ENCODE measurements around the gene DROSHA.

DROSHA gene

DNA sequence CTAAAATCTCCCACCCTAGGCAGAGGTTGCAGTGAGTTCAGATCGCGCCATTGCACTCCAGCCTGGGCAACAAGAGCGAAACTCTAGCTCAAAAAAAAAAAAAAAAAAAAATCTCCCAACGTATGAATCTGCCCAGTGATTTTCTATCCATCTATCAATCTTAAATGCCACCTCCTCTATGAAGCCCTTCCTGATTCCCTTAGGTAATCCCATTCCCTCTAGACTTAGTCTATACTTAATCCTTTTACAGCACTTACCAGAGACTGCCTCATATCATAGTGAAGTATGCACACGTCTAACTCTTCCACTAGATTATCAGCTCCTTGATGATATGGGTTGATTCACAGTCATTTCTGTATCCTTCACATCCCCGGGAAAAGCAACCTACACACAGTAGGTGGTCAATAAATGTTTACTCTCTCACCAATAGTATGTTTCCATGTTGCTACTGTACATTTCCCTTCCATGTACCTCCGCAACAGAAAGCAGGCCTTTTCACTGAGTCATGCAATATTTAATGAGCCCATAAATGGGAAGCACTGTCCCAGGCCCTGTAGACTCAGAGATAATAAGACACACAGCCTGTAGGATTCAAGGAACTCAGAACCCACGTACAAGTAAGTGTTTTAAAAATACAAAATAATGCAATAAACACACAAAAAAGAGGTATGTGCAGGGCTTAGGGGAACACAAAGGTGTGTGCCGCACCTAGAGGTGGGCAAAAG is 1.2 kb downstream of the DROSHA start:
- no peak for DNase-seq (ENCODE audit: low read depth)

DNA sequence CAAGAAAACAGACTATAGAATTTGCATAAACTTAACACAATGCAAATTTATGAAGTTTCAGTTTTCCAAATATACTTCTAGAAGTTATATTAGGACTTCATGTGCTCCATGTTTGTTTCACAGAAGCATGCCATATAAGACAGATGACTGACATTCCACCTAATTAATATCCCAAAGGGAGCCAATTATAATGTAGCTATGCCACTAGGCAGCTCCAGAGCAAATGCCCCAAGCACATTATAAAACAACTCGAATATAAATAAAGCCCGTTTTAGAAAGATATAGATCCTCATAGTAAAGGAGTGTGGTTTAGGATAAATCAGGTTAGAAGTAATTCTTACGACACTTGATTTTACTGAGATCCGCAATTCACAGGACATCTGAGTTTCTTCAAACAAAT is 8.9 kb downstream of the DROSHA start:
- DNase-seq (ENCODE audit: low read depth): no peak

DNA sequence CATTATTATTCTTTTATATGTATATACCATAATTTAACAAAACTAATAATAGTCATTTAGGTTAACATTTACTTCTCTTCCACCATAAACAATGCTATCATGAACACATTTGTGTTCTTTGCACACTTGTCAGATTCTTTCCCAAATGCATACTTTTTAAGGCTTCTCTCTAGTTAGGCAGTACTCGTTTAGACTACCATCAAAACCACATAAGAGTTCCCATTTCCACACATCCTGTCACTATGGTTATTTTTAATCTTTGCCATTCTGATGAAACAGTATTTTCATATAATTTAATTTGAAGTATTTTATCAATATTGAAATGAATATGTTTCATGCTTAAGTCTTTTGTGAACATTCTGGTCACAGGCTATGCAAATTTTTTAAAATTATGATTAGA is 15.1 kb downstream of the DROSHA start:
- DNase-seq (ENCODE audit: low read depth): no peak

DNA sequence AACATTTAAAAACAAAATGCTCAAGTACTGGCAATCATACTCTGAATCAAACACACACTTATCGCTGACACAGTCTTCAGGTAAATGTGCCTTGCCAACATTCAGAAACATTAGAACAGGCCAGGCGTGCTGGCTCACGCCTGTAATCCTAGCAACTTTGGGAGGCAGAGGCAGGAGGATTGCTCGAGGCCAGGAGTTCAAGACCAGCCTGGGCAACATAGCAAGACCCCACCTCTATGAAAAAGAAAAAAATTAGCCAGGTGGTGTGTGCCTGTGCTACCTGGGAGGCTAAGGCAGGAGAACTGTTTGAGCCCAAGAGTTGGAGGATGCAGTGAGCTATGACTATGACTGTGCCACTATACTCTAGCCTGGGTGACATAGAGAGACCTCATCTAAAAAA is 20.6 kb downstream of the DROSHA start:
- DNase-seq (ENCODE audit: low read depth): no peak

DNA sequence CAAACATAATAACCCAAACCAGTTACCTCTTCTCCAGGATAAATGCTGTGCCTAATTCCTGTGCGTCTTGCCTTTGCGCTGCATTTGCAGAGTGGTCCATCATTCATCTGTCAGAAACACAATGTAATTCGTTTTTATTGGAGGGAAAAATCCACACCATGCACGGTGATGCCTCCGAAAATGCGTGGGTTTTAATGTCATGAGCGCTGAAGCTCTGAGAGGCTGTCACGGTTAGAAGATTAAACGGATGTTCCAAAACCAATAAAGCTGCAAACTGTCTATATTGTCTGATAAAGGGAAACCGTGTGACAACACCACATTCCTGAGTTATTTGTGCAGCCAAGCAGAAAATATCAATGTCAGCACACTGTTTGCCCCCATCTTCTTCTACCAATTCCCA is 27.4 kb downstream of the DROSHA start:
- DNase-seq (ENCODE audit: low read depth): no peak

DNA sequence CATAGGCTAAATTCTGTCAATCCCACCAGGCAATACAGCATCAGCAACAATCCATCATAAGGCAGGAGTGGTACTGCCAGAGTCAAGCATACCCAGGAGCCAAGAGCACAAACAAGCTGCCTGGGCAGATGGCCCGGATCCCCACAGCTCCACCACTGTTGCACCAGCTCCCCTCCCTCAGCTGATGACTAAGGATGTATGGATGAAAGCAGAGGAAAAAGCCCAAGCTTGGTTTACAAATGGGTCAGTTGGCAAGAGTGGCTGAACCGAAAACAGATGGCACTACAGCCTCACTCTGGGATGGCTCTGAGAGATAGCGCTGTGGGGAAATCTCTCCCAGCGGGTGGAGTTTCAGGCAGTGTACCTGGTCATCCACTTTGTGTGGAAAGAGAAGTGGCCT is 29.4 kb downstream of the DROSHA start:
- no peak for DNase-seq (ENCODE audit: low read depth)

DNA sequence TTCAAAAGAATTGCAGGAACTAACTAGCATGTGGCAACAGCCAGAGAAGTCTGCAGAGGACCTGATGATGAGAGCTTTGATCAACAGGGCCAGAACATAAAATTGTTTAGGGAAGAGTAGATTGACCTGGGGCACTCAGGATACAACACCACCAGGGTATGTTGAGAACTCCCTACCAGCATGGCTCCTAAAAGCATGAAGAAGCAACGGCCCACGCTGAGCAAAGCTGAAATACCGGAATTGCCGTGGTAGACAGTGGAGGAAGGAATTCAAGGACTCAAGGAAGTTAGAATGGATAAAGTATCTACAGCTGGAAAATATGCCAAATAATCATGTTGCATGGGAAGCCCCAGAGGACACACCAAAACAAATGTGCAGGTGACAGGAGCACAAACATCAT is 31.6 kb downstream of the DROSHA start:
- no peak for DNase-seq (ENCODE audit: low read depth)

DNA sequence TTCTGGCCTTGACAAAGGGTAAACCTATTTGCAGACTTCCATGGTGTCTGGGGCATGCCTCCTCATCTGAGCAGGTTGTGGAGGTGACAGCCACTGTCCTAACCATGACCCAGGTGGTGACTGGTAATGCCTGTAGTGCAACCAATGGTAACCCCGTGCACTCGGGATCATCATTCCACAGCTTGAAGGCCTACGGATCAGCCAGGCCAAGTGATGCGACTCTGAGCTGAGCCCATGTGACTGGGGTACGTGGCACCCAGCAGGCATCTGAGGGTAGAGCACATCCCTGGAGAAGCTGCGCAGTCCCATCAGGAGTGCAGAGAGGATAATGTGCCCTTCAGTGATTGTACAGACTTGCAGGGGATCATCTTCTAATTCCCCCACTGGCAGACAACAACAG is 35.0 kb downstream of the DROSHA start:
- DNase-seq (ENCODE audit: low read depth): no peak

DNA sequence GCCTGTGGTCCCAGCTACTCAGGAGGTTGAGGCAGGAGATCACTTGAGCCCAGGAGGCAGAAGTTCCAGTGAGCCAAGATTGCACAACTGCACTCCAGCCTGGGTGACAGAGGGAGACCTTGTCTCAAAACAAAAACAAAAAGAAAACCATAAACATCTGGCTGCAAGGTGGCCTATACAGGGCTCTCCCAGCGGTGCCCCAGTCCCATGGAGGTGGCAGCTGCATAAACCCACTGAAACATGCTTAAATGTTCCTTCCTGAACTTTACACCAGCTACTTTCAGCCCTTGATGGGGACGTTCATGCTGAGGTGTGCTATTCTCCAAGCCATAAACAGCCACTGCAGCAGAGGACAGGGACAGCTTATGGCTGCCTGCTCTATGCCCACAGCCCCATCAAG is 35.6 kb downstream of the DROSHA start:
- no peak for DNase-seq (ENCODE audit: low read depth)

DNA sequence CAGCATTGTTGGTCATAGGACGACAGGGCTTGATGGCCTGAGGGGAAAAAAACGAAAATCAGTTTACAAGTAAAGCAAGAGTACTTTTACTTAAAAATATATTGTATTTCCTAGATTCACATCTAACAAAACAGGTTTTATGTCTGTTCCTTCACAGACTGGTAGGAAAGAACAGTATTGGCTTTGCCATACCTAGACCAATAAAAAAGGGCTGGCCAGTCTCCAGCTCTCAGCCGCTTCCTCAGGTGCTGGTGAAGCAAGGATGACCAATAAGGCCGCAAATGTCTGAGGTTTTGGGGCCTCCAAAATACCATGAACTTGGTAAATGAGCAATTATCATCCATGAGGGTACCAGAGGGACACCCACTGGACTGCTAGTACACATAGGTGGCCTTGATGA is 36.6 kb downstream of the DROSHA start:
- DNase-seq (ENCODE audit: low read depth): no peak

DNA sequence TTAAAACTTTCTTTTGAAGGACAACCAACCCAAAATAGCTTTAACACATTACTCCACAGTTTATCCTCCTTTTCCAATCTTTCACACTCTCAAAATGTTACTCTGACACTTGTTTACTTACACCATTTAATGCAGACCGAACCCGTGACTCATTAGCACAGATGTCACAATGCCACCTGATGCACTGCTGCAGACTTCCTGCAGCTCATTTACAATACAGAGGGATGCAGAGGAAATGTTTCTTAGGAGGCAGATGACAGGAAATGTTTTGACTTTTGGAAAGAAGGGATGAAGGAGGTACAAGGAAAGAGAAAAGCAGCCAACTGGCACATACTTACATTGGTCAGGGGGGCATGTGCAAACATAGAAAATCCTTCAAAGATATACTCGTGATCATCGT is 39.0 kb downstream of the DROSHA start:
- no peak for DNase-seq (ENCODE audit: low read depth)

DNA sequence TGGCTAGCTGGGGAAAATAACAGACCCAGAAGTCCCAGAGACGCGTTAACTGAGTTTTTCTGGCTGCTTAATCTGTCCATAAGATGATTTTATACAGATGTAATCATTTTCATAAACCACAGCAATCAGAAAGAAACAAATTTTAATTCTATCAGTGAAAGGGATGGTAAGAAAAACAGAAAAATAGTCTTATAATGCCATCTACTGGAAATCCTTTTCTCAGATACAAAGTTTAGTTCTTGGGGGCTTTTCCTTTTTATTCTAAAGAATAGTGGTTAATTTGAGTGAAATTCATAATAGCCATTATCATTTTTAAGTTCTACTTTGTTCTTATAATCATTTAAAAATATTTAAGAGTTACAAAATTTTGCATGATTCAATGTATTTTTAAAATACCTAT is 44.4 kb downstream of the DROSHA start:
- DNase-seq (ENCODE audit: low read depth): no peak

DNA sequence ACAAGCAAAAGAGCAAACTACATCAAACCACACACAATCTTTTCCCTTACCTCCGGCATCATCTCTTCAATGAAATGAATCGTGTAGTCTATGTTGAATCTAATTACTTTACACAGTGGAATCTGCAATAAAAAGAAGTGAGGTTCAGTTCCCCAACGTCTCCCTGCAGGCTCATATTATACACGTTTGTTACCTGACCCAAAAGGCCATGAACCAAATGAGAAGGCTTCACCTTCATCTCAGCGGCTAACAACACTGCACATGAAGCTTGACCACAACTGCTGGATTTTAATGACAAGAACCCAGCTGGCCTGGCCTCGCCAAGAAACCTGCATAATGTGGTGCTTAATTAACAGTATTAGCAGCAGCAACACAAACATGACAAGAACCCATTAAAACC is 45.5 kb downstream of the DROSHA start:
- DNase-seq (ENCODE audit: low read depth): no peak

DNA sequence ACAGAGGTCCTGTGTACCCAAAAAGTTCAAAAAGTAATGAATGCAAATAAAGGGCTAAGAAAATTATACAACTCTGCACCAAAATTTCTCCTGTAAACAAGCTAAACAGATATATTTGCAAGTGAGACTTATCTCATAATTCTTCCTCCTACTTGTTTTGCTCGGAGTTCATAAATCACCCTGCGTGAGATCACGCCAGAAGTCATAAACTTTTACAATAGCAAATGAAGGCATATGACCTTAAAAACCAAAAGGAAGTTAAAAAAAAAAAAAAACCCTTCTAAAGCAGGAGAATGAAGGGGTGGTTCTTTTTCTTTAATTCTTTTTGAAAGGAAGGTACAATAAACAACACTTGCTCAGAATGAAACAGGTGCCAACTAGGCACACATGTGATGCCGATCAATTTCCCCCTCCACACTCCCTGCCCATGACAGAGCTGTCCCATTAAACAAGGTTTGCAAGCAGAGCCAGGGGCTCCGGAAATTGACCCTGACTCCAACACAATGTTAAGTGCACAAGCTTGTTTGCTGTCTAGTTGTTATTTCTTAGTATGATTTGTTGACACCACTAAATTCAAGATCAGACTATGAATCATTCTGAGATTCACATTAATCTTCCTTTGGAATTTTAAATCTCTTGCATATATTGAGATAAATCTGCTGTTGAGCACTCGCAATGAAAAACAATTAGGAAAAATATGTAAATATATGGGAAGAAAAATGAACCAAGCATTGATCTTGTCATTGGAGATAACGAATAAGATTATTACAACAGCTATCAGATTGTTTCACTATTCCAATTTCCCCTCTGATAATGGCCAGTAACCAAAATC is 46.3 kb downstream of the DROSHA start:
- DNase-seq (ENCODE audit: low read depth): no peak

DNA sequence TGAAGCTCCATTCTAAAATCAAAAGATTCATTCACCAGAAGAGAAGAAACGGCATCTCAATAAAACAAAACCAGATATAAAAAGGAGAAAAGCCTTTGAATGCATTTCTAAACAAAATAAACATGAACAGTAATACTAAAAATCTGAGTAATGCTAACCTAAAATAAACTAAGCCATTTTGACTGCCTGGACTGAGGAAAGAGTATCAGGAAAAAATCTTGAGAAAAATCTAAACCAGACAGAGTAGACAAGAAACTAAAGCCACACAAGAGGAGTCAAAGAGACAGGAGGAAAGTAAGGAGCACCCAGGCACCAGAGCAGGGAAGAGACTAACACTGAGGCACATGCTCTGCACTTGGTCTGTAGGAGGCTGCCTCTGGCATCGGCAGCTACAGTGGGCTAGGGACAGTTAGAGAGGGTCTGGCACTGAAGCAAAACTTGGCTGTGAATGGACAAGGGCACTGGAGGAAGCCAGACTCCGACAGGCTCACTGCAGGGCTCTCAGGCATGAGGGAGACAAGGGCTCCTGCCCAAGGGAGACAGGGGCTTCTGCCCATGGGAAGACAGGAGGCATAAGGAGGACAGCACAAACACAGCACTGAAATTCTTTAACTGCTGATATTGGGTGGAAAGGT is 50.2 kb downstream of the DROSHA start:
- DNase-seq (ENCODE audit: low read depth): no peak

DNA sequence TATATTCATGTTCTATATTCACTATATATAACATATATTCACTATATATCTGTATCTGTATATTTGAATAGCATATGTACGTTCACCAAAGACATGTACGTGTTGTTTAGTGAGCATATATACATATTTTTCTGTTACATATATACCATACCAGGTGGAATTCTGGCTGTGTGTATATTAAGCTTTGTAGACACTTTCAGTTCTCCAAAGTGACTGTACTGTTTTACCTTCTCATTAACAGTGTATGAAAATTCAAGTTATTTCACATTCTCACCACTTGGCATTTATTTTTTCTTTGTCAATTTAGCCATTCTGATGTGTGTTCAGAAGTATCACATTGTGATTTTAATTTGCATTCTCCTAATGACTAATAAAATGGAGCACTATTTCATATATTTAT is 52.2 kb downstream of the DROSHA start:
- no peak for DNase-seq (ENCODE audit: low read depth)

DNA sequence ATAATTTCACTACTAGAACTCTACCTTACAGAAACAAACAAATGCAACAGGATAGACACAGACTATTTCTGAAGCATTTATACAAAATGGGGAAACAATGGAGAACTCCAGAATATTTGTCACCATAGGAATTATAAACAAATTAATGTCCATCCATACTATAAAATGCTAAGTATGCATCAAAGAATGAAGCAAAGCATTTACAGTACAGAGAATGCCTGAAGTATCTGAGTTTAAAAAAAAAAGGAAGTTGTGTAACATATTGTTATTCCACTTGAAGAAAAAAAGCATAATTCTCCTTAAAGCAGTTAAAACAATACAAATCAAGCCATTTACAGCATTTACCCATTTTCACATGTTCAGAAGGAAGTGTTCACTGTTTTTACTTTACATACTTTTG is 53.0 kb downstream of the DROSHA start:
- no peak for DNase-seq (ENCODE audit: low read depth)

DNA sequence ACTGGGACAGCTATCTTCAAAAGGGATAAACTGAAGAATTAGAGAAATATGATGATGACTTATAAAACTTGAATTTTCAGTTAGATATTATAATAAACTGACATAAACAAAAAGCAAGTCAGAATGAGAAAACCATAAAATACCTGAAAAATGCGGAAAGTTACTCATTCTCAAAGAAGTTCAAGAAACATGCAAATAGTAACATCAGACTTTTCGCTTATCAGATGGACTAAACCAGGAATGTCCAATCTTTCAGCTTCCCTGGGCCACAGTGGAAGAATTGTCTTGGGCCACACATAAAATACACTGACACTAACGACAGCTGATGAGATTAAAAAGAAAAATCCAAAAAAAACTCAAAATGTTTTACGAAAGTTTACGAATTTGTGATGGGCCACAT is 53.9 kb downstream of the DROSHA start:
- DNase-seq (ENCODE audit: low read depth): no peak

DNA sequence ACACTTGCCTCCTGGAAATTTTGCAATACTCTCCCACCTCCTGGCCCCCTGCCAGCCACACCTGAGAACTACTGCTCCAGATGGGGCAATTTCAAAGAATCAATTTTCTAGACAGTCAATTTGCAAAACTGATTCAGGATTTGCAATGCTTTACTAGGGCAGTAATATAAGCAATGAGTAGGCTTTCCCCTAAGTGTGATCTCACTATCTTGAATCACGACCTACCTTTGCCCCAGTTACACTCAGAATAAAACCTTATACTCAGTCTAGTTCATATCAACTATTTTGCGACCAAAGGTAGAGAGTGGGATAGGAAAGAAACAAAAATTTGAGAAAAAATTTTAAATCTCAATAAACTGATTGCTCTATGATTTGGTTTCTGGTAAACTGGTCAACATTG is 54.4 kb downstream of the DROSHA start:
- DNase-seq (ENCODE audit: low read depth): no peak

DNA sequence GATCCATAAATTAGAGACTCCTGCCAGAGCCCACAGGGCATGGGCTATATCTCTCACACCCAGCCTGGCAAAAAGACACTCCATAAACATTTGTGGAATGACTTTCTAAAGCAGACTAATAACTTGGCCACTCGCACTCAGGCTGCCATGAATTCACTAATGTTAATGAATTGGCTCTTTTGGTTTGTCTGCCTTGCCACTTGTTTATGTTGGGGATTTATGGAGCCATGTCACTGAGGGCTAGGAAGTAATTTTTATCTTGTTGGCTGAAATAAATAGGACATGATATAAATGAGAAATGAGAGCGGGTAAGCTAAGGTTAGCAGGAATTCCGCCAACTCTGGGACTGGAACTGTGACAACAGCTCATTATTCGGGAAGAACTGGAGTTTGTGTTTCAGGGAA is 55.2 kb downstream of the DROSHA start:
- no peak for DNase-seq (ENCODE audit: low read depth)

DNA sequence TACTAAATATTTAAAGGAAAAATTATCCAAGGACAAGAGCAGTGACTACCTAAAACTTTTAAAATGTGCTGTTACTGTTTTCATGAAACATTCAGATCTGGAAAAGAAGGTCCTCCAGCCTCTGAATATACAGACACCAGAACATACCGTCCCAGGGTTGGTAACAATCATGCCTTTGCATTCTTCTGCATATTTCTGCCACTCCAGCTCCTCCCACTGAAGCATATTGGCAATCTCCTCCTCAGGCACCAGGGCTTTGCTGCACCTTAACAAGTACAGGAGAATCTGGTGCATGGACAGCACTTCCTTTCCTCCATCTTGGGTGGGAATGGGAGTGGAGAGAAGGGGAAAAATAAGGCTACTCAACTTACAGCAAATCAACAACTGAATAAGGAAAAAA is 60.0 kb downstream of the DROSHA start:
- DNase-seq (ENCODE audit: low read depth): no peak

DNA sequence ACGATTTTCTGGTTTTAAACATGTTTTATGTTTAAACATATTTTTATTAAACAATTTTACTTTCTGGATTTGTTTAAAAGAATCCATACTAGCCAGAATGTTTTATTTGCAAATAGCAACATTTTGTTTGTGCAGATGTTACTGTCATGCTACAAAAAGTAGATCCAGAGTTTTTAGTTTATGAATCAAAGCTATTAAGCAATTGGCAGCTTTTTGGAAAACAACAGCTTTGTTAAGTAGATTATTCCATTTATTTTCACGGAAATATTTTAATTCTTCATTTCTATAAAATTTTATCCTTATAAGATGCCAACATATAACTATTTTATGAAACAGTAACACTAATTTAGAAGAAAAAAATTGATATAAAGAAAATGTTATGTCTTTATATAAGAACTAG is 60.9 kb downstream of the DROSHA start:
- no peak for DNase-seq (ENCODE audit: low read depth)

DNA sequence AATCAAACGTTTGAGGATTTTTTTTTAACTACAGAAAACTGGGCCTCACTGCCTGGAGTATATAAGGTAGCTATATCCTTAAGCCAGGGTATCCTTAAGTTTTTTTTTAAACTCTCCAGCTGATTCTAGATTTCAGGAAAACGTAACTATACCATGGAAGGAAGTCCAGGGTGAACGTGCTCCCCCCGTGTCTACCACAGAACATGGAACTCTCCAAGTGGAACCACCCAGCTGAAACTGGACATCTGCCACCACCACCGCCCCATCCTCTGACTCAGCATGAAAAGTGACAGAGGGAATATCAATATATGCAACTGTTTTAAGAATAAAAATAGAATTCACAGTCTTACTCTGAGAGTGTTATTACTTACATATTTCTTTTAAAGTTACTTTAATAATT is 61.3 kb downstream of the DROSHA start:
- no peak for DNase-seq (ENCODE audit: low read depth)

Measured in non-pigmented ciliary epithelial cell (primary cell).